HG02763 (cell line): ENCODE results near the gene COL11A1.
"Not testable (repeated sequence)": the region's sequence is repeated elsewhere in the genome, so short reads cannot be mapped to it uniquely, and the experiment has no call there.

Experiments used
- ATAC-seq: cut with Tn5 transposase; IDR thresholded peaks from one replicate; pipeline ENCODE4 v1.9.1; 2021; ENCODE audit warnings: mild to moderate bottlenecking, moderate library complexity; ENCODE audit not compliant: unreplicated experiment

Gene COL11A1

DNA sequence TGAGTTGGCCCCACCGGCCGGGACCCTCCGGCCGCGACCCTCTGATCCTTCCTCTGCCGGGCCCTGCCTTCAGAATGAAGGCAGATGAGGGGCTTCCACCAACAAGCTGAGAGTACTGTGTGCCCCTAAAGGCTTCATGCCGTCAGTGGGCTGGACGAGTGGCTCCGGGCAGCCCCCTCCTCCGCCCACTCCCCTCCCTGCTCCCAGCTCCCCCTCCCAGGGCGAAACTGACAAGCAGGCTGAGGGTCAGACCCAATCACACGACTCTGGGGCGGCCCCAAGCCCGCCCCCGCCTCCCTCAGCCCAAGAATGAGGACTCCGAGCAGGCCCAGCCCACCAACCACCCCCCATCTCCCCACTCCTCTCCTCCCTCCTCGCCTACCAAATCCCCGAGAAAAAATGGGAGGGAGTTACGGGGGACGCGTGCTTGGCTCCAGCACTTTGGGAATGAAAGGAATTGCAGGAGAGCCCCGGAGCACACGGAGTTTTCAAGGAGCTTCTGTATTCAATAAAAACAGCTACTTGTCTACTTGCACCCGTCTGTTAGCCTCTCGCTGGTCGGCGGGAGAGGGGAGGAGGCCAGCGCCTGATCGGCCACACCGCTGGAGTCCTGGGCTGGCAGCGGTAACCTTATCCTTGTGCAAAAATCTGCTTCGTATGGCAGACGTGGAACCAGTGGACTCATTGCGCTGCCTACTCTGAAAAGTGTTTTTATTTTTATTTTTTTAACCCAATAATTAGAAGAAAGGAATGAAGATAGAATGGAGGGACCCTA, at the start of gene COL11A1:
Gene COL11A1, minus strand, starts transcription at position 147 of the 775 bp plus-strand sequence. CDS start 344 bp downstream, outside the sequence.
- ATAC-seq = no peak

DNA sequence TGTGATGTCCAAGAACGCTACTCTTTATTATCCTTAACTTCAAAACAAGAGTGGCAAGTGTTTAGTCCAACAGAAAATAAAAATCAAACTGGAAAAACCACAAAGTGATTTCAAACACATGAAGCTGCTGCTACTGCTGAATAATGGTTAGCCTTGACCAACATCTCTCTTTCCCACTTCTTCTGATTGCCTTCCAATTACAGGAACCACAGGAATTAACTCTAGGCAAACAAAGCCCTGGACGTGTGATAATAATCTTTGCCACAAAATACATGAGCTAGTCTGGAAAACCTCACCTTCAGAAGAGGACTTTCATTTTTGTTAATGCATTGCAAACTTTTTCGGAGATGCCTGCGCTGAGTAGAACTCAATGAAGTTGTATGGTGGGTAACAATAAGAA, 48.6 kb upstream of the COL11A1 start:
- no peak for ATAC-seq

DNA sequence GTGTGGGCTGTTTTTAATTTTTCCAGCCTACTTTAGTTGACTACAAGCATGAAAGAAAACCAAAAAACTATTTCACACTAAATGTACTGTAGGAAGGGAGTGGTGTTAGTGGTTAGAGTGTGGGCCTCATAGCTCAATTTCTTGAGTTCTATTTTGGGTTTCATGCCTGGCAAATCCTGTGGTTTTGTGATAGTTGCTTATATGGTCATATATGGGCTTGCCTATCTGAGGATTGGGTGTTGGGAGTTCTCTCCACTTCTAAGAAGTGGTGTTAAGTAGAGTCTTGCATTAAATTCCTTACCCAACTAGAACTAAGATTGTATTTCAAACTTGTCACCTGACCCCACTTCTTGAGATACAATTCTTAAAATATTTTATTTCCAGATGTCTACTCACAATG, 37.8 kb upstream of the COL11A1 start:
- no peak for ATAC-seq

DNA sequence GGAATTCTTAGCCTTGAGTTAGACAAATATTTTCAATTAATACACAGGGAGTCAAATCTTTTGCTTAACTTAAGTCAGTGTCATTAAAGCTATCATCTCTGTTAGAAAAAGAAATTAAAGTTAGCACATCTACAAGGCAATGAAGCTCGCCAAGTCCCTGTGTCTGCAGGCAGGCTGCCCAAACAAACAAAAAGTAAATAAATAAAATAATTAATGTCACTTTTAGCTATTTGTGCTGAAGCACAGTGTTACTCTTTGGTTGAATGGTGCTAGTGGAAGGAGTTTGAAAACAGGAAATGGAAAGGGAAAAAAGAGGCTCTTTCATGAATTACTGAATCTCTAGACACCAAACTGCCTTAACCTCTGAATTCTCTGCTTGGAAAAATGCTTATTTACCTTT, 37.1 kb upstream of the COL11A1 start:
- ATAC-seq = no peak

DNA sequence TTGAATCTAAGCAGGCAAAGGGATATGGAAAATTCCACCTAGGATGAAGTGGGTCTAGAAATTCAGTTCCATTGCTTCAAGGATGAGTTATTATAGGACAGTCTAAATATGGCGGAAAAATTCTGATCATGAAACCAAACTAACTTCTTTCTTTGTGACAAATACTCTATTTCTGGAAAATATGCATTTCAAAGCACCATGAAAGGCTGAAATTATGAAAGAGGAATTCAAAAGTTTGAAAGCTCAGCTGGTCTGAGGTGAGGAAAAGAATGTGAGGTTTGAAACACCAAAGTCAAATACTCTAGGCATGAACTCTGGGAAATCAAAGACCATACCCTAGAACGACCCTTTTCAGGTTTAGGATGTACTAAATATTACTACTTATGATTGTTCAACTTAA, 36.4 kb upstream of the COL11A1 start:
- no peak for ATAC-seq

DNA sequence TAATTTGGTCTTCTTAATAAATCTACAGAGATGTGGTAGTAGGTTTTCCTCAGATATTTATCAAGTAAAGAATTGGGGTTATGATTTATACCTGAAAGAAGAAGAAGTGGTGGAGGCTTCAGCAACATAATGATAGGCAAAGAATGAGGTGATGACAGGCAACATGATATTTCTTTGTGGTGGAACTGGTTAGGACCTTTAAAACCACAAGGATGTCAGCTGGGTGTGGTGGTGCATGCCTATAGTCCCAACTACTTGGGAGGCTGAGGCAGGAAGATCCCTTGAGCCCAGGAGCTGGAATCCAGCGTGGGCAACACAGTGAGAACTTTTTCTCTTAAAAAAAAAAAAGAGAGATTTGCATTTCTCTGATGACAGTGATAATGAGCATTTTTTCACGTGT, 34.1 kb upstream of the COL11A1 start:
- ATAC-seq = no peak

DNA sequence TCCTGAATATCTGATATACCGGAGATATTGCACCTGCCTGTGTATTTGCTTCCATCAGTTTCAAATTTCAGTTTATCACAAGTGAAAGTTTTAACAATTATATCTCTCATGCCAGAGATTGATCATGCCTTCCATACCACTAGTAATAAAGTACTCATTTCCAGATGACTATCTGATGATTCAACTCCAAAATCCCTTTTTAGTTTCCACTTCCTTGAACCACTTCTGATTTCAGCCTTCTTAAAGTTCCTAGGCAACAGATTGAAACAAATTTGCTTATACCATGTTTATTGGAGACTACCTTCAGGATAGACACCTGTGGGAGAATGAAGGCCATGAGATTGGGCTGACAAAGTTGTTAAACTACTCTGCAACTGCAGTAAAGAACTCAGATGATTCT, 21.5 kb upstream of the COL11A1 start:
- ATAC-seq = no peak

DNA sequence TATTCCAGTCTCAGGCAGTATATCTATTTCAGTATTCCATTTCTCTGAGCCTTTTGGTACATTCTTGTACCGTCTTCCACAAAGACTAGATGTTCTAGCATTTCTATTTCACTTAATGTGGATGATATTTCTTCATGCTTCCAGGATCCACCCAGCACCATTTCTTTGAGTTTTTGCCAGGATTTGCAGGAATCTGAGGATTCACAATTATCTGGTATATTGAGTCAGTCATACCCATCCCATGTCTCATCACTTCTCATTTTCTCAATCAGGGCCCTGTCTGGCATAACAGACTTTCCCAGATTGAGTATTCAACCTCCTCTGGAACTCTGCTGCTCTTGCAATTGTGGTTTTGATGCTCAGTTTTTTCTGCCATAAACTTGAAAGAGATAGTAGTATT, 20.9 kb upstream of the COL11A1 start:
- no peak for ATAC-seq

DNA sequence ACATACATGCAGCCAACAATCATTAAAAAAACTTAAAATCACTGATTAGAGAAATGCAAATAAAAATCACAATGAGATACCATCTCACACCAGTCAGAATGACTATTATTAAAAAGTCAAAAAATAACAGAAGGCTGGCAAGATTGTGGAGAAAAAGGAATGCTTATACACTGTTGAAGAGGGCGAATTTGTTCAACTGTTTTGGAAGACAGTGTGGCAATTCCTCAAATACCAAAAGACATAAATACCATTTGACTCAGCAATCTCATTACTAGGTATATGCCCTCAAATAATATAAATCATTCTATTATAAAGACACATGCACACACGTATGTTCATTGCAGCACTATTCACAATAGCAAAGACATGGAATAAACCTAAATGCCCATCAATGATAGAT, 19.9 kb upstream of the COL11A1 start:
- ATAC-seq = not testable (repeated sequence)

DNA sequence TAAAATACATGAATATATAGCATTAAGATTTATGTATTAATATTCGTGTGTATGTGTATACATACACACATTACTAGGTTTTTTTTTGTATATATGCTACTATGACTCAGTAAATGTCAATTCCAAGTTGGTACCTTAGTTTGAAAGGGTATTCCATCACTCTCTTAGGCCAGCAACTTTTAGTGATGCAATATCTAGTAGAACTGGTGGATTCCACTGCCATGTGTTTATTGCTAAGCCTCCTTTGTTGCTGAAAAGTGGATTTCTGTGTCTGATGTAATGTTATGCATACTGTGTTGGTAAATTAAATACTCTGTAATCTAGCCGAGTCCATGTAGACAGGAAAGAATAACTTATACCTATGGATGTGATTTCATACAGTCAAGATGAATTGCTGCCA, 16.9 kb upstream of the COL11A1 start:
- ATAC-seq = no peak

DNA sequence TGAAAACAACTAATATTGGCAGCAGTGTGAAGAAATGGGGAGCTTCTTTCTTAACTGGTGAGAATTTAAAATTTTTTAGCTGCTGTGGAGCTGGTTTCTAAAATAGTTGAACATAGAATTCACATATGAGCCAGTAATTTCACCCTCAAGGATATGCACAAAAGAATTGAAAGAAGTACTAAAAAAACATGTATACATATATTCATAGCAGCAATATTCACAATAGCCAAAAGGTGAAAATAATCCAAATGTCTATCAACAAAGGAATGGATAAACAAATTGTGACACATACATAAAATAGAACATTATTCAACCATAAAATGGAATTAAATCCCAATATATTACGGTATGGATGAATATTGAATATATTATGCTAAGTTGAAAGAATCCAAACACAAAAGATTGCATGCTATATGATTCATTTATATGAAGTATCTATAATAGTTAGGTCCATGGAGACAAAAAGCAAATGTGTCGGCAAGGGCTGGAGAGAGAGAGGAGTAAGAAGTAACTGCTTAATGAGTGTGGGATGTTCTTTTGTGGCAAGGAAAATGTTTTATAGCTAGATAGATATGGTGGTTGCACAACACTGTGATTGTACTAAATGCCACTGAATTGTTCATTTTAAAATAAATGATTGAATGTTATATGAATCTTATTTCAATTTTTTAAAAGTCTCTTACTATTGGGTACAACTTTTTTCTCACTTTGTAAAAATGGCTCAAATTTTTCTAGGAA, 14.8 kb upstream of the COL11A1 start:
- ATAC-seq = no peak

DNA sequence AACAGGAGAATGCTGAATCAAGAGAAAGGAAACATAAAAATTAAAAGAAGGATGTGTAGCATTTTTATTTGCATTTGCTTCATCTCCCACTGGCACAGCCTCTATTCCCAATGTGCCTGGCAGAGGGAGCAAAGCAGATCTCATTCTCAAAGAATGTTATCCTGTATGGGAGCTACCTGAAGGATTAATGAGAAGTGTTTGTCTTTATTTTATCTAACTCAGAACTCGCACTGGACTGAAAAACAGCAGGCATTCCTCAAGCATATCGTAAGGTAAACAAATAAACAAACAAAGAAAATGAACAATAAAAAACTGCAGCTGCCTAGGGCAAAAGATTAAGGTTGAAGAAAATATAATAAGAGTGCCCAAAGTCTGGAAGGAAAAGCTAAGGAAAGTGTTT, 12.7 kb upstream of the COL11A1 start:
- no peak for ATAC-seq

DNA sequence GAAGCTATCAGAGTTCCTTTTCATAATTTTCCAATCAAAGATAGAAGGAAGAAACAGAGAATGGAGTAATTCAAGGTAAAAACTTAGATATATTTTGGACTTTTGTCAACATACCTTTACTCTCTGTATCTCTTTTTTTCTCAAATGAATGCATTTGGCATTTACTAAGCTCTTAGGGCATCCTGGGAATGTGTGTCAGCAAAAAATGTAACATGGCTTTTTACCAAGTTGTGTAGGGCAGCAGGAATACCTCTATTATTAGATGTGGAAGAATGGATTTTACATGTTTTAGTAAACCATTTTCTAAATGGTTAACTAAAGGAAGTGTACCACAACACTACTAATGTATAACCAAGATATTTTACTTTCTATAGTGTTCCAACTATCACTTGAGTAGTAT, 4.2 kb upstream of the COL11A1 start:
- no peak for ATAC-seq

DNA sequence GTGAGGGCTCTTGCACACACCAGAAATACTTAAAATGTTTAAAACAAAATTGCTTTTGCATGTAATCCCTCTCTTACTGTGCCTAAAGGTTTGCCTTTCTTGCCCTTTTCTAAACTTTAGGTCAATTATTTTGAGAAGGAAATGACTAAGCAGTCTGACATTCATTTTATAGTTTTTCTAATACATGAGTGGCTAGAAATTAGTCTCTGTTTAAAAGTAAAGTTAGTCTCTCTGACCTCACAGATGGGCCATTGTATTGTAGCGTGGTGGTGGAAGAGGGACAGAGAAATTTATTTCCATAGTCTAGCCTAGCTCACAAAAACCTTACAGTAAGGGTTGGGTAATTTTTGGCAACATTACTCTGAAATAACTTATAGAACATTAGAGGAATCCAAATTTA, 3.6 kb upstream of the COL11A1 start:
- ATAC-seq = no peak

DNA sequence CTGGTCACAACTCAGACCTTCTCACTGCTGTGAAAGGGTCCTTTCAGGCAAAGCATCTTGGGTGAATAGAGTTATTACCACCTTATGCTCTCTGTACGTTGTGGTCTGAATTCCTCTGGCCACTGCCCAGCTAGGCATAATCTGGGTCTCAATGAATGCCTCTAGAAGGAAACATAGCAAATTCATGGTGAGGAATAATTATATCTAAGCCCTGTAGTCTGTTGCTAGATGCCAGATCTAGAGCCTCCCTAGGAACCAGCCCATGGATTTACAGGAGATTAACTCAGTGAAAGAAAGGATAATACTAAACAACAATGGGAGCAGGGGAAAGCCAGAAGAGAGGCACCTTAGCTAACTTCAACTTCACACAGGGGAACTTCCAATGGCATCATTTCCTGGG, 2.4 kb upstream of the COL11A1 start:
- no peak for ATAC-seq

DNA sequence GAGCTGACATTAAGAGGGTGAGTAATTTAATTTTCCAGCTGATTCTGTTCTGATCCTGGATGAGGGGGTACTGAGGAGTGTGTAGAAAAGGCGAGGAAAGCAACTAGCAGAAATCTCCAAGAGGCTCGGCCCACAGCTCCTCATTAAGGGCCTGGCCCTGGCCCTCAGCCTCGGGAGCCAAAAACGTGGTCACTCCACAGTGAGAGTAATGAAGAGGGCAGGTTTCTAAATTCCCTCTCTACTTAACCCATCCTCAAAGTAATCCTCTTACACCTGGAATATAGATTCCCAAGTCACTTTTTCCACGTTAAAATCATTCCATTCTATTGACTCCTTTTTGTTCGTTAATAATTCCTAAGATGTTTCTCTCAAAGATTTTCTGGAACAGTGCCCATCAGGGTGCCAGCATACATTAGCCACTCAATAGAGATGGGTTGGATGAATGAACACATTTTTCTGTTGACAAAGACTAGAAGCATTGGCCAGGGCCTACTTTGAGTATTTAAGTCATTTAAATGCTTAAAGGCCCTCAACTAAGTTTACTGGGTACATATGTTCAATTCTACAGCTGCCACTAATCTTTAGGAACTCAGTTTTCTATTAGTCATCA, 1.1 kb upstream of the COL11A1 start:
- no peak for ATAC-seq

DNA sequence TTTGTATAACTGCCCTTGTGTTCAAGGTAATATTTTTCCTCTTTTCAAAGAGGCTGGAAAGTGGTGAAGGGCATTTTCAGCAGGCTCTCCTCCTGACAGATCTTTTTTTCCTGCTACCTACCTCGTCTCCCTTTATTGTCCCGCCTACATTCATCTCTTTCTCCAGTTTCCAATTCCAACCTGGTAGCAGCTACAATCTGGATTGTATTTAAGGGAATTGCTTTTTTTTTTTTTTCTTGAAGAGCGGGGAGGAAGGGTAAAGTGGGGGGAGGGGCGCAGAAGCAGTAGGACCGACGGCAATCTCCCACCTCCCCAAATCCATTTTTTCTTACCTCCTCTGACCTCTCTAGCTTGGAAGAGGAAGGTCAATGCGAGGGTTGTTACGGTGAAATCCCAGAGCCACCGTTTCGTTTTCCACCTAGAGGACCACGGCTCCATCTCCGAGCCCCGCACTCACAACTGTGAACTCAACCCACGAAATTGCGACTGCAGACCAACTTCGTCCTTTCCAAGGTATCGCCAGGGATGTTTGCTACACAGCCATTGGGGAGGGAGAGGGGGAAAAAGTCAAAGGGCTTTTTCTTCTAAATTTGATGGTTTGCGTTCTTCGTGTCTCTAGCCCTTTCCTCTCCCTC, 464 bp downstream of the COL11A1 start:
- no peak for ATAC-seq

DNA sequence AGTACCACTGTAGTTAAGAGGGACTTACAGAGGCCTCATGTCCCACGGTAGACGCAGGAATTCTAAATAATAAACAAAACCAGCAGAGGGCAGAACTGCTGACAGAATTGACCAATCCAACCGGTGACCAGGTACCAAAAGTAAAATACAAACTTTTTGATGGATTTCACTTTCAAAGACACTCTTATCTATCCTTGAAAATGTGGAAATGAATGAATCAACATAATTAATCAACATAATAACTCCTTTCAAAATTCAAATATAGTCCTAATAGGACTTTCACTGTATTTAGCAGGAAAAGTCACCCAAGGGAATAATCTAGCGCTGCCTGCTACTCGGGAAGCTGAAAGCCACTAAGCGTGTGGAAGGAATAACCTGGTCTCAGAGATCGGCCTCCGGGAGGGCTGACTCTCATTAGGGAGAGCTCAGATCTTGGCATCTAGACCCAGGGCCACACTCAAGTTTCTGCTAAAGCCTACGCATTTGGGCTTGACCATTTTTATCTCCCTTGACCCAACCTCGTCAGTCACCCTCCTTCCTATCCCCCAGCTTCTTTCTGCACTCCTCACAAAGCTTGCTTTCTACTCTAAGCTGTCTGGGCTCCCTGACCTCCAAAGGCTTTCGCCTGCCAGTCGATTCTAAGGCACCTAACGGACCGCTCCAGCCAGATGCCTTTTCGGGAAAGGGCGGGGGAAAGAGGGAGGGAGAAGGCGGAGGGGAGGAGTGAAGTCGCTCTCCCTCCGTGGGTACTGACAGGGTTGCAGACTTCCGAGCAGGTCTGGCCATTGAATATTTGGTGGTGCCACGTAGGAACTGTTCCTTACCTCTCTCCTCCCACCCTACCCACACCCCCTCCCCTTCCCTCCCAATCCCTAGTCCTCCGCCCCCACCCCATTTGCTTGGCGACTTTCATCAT, 1.6 kb downstream of the COL11A1 start:
- ATAC-seq = peak; percentile 78

DNA sequence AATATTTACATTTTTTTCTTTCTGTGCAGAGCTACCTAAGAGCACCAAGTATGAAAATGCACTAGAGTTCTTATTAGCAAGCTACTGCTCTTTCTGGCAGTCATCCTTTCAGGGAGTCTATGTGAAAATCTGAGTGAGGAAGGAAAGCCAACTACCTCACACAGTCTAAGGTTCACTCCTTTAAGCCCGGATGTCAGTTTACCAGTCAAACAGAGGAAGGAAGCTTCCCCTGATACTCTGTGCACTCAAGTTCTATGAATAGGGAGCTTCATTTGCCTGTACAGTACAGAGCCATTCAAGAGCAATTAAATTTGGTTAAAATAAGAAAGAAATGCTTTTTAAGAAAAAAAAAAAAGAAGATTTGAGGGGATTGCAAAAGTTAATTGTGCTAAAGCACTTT, 6.9 kb downstream of the COL11A1 start:
- ATAC-seq = no peak

DNA sequence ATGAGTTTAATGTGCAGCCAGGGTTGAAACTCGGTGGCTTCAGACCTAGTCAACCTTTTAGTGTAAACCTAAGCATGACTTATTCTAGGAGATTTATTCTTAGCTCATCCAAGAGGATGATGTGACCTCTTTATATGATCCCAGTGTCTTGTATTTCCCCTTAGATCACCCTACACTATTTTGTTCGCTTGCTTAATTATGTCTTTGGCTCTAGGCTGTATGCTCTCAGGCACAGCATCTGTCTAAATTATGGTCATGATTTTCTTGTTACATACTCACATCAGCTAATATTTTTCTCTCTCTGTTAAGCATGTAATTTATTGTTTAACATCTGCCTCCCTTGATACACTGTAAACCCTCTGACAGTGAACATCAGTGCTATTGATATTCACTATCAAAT, 19.1 kb downstream of the COL11A1 start:
- no peak for ATAC-seq

DNA sequence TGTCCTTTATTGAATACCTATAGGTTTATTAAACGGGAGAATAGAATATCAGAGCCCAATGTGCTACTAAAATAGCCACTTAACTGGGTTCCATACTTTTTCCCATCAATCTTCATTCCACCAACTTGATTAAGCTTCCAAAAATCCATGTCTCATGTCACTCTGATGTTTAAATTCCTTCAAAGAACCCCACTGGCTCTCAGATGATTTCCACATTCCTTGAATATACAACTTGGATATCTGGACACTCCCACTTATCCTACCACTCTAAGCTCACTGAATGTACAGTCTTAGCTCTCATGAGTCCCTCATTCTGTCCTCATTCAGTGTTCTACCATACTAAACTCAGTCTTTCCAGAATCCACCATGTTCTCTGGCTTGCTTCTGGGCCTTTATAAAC, 21.1 kb downstream of the COL11A1 start:
- ATAC-seq = no peak
